Esophagus squamous epithelium (tissue), 4 donors: ENCODE measurements around the gene IRF3.

ENCODE experiments used
- CTCF ChIP-seq, 6 experiments: fragments of 450-650 bp in 4 of 6; fragments of 200-600 bp in 2 of 6; sonication (generic) in 2 of 6; IDR thresholded peaks; one replicate each; pipeline ENCODE4 v1.5.1; 2016 to 2019; ENCODE audit warnings: antibody characterized with exemption in 6 of 6, mild to moderate bottlenecking in 4 of 6, moderate library complexity in 4 of 6
- POLR2A ChIP-seq, 4 donors: fragments of 450-650 bp; IDR thresholded peaks; one replicate each; pipeline ENCODE4 v1.6.1; 2017; ENCODE audit warnings: antibody characterized with exemption in 4 of 4, mild to moderate bottlenecking in 4 of 4, moderate library complexity in 3 of 4

GRCh38 chr19:49660338-49660961 lies 5.2 kb downstream of the IRF3 start:
- TF ChIP-seq POLR2A (IDR thresholded peaks at IDR 0.05), result no peak
- no peak for TF ChIP-seq CTCF (IDR thresholded peaks at IDR 0.05)
